GM19043 (cell line): ENCODE results near the gene CSNK1D.
"Not testable (repeated sequence)": the region's sequence is repeated elsewhere in the genome, so short reads cannot be mapped to it uniquely, and the experiment has no call there.

Source experiments
- ATAC-seq: cut with Tn5 transposase; IDR thresholded peaks from one replicate; pipeline ENCODE4 v1.9.1; 2021; ENCODE audit warnings: low read depth; ENCODE audit not compliant: unreplicated experiment

Gene CSNK1D

DNA sequence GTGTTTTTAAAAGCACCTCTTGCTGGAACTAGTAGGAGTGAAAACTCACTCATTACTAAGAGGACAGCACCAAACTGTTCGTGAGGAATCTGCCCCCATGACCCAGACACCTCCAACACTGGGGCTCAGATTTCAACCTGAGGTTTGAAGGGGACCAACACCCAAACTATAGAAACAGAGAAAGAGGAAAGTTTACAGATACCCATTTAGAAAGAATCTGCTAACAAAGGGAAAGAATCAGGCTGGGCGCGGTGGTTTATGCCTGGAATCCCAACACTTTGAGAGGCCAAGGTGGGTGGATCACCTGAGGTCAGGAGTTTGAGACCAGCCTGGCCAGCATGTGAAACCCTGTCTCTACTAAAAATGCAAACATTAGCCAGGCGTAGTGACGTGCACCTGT lies 3.4 kb upstream of the CSNK1D start:
- no peak for ATAC-seq

DNA sequence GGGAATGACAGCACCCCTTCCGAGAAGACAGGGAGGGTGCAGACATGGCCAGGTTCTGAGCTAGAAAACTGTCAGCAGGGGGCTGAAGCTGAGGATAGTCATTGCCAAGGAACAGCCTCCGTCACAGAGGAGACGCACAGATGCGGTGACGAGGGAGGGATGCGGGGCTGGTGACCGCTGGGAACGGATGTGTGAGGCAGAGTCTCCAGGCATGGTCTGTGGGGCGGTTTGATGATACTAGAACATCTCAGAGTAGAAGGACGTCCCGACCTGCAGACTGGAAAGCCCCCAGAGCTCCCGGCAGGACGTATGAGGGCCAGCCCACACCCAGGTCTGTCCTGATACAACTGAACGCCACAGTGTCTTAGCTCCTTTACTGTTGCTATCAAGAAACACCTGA lies 1.8 kb upstream of the CSNK1D start:
- ATAC-seq = no peak

- ATAC-seq = no peak
Measured at GRCh38 chr17:82274134-82275020, 877 bp upstream of the CSNK1D start.

- no peak for ATAC-seq
Measured at GRCh38 chr17:82272495-82273326, 789 bp downstream of the CSNK1D start.

GRCh38 chr17:82271401-82271800 lies 2.1 kb downstream of the CSNK1D start:
- no peak for ATAC-seq

- no peak for ATAC-seq
Measured at GRCh38 chr17:82270651-82271050, 2.8 kb downstream of the CSNK1D start.

GRCh38 chr17:82269882-82270500 lies 3.5 kb downstream of the CSNK1D start:
- no peak for ATAC-seq

DNA sequence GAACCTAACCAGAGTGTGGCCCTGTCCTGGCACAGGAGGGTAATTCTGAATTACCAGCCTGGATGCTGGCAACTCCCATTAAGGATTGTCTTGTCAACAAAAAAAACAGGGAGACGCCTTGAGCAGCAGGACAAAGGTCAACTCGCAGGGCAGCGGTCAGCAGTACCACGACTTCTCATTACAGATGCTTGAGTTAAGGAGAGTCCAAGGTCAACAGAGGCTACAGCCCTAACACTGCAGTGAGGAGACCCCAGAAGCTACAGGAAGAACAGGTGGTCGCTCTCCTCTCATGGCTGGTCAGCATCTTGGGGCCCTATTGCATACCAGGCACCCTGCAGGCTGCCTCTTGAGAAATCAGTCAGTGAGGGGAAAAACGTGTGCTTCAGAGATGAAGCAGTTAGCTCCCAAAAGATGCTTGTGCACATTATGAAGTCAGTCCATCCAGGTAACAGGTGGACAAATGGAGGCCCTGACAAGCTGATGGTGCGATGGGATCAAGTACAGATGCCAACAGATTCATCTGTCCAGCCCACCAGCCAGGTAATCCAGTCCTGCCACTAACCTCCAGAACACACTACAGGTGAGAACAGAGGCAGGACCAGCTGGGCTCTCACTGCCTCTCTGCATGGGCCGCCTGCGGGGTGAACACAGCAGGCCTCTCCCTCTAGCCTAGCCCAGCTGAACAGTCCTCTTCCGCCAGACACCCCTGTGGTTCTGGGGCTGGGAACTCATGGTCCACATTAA lies 4.2 kb downstream of the CSNK1D start:
- ATAC-seq = no peak

DNA sequence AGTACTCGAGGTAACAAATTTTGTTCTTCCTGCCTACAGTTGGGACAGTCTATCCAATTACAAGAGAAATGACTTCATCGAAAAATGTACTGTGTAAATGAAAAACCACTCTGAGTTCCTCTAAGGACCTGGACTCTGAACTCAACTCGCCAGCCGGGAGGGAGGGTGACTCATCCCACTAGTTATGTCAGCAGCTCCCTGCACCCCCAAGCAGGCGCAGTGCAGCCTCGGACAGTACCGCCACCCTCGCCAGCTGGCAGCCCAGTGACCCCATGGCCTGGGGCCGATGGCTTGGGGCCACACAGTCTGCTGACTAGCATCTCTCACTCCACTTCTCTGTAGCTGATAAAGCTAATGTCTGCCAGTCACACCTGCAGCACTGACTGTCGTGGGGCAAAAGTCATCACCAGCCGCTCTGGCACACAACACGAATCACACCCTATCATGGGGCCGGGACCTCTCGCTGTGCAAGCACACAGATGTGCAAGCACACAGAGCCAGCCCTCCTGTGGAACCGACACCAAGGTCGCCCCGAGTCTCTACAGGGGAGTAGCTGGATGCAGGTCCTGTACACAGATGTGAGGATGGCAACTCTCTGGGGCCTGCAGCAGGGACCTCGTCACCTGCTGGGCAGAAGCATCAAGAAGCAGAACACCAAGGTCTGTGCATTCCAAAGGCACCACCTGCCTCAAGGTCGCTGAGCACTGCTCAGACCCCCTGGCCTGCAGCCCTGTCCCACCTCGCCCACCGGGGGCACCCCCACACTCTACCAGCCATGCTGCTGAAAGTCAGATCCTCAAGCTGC lies 5.7 kb downstream of the CSNK1D start:
- no peak for ATAC-seq

- ATAC-seq = no peak
Measured at GRCh38 chr17:82266142-82266541, 7.4 kb downstream of the CSNK1D start.

DNA sequence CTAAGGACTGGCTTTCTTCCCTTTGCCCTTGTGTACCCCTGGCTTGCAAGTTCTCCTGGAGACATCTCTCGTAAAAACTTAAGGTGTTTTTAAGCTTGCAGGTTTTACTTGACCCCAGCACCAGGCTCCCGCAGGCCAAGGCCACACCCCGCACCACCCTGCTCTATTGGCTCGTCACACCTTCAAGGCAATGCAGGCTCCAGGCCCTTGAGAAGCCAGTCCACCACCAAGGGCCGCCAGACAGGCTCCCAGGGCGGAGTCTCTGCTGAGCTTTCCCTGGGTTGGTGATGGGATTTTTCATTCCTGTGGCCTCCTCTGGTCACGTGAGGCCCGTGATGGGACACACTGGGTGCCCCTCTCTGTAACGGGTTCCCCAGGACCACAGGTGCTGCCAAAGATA lies 9.9 kb downstream of the CSNK1D start:
- no peak for ATAC-seq

DNA sequence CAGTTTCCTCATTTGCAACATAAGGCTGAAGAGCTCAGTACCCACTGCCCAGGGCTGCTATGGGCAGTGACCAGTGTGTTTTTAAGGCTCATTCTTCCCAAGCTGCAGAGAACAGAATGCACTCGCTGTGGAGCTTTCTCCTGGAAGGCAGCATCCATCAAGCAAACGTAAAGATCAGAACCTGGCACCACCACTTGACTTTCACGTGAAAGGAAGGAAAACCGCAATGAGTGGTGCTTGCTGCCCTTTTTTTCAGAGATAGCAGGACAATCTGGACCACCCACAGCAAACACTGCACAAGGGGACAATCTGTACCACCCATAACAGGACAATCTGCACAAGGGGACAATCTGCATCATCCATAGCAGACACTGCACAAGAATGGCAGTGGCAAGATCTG lies 11.2 kb downstream of the CSNK1D start:
- ATAC-seq = no peak

GRCh38 chr17:82259972-82260961 lies 13.2 kb downstream of the CSNK1D start:
- not testable (repeated sequence) for ATAC-seq

- no peak for ATAC-seq
Measured at GRCh38 chr17:82258555-82258954, 14.9 kb downstream of the CSNK1D start.

GRCh38 chr17:82257473-82257872 lies 16.0 kb downstream of the CSNK1D start:
- no peak for ATAC-seq

DNA sequence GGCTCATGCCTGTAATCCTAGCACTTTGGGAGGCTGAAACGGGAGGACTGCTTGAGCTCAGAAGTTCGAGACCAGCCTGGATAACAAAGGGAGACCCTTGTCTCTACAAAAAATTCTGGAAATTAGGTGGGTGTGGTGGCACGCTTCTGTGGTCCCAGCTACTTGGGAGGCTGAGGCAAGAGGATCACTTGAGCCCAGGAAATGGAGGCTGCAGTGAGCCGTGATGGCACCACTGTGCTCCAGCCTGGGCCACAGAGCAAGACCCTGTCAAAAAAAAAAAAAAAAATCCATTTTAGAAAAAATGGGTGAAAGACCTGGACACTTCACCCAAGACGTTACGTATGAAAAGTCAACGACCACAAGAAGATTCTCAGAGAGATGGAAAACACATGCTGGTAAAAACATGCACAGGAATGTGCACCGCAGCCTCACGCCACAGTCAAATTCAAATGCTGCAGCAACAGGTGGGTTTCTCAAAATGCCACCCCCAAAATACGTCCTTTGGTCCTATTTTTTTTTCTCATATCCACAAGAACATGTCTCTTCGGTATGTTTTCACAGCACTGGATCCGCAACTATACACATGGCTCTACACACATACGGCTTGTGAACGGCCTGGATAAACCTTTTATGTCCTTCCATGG lies 17.1 kb downstream of the CSNK1D start:
- no peak for ATAC-seq

DNA sequence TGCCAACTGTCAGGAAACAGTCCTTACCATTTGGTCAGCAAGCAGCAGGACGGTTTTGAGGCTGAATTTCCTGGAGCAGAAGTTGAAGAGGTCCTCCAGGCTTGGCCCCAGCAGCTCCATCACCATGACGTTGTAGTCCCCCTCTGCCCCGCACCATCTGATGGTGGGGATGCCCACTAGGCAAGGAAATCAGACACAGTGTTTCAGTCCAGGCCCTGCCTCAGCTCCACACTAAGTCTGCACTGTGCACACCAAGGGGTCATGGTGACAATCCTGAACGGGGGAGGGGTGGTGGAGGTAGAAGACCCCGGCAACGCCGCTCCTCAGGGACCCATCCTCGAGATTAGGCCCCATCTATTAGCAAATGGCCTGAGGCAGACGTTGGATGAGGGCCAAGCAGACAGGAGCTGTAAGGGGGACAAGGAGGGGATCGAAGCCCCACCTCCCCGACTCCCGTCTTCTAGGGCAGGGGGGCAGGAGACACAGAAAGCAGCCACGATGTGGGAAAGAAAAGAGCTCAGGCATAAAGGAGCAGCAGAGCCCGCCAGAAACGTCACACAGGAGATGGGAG lies 18.0 kb downstream of the CSNK1D start:
- ATAC-seq = no peak

- not testable (repeated sequence) for ATAC-seq
Measured at GRCh38 chr17:82254746-82255145, 18.8 kb downstream of the CSNK1D start.
